Keratinocyte (primary cell): ENCODE measurements around the gene APCDD1. TPM values are rescaled to one million over a fixed set of nuclear protein-coding genes. Genes with fewer than 3 reads are reported as not detected.

Experiments used
- DNase-seq: peaks from one replicate; pipeline ENCODE4 v3.0.0-alpha.2; 2011; ENCODE audit warnings: low read depth, missing footprints, low spot score
- FAIRE-seq: peaks from 2 replicates; lab custom pipeline; 2011; peaks lifted over from hg19 to GRCh38; lab: Jason Lieb, UNC
- H2AFZ ChIP-seq: 2 replicates; pipeline ENCODE4 v1.6.0; 2012; ENCODE audit warnings: low read length, control low read depth, inconsistent platforms; ENCODE audit not compliant: control insufficient read depth
- H3K27ac ChIP-seq: 2 replicates; pipeline ENCODE4 v1.5.1; 2011; ENCODE audit warnings: low read length; ENCODE audit not compliant: control insufficient read depth, insufficient read depth
- H3K27me3 ChIP-seq: 3 replicates; pipeline ENCODE4 v1.6.0; 2011; ENCODE audit warnings: low read length; ENCODE audit not compliant: control insufficient read depth, insufficient read depth; ENCODE audit errors: extremely low read depth
- H3K36me3 ChIP-seq, 2 experiments: 2 replicates in 1 of 2; 3 replicates in 1 of 2; pipeline ENCODE4 v1.5.1; 2011; ENCODE audit warnings: low read length in 2 of 2, mild to moderate bottlenecking in 1 of 2; ENCODE audit not compliant: control insufficient read depth in 2 of 2, insufficient read depth in 2 of 2; ENCODE audit errors: extremely low read depth in 1 of 2
- H3K4me1 ChIP-seq: 3 replicates; pipeline ENCODE4 v1.5.1; 2011; ENCODE audit warnings: low read length; ENCODE audit not compliant: control insufficient read depth, insufficient read depth; ENCODE audit errors: extremely low read depth
- H3K4me2 ChIP-seq: 3 replicates; pipeline ENCODE4 v1.6.0; 2011; ENCODE audit warnings: low read depth, low read length; ENCODE audit not compliant: control insufficient read depth, insufficient read depth; ENCODE audit errors: extremely low read depth
- H3K4me3 ChIP-seq, 3 experiments: fragments of 200-600 bp in 1 of 3; sonication (generic) in 1 of 3; 2 replicates in 2 of 3; 3 replicates in 1 of 3; pipeline ENCODE4 v1.5.1; 2011 to 2016; ENCODE audit warnings: low read length in 3 of 3, mild to moderate bottlenecking in 3 of 3, control low read depth in 2 of 3, inconsistent platforms in 1 of 3, low read depth in 1 of 3, mixed read lengths in 1 of 3, mixed run types in 1 of 3, moderate library complexity in 1 of 3; ENCODE audit not compliant: control insufficient read depth in 2 of 3, insufficient read depth in 2 of 3; ENCODE audit errors: extremely low read depth in 1 of 3
- H3K79me2 ChIP-seq: 2 replicates; pipeline ENCODE4 v1.6.0; 2012; ENCODE audit warnings: low read length; ENCODE audit not compliant: control insufficient read depth, insufficient read depth
- H3K9ac ChIP-seq: 3 replicates; pipeline ENCODE4 v1.6.0; 2011; ENCODE audit warnings: low read length; ENCODE audit not compliant: control insufficient read depth, insufficient read depth; ENCODE audit errors: extremely low read depth
- H3K9me1 ChIP-seq: 3 replicates; pipeline ENCODE4 v1.6.0; 2011; ENCODE audit warnings: low read length; ENCODE audit not compliant: control insufficient read depth, insufficient read depth; ENCODE audit errors: extremely low read depth
- H3K9me3 ChIP-seq: 2 replicates; pipeline ENCODE4 v1.5.1; 2012; ENCODE audit warnings: low read depth, low read length; ENCODE audit not compliant: control insufficient read depth
- H4K20me1 ChIP-seq: 3 replicates; pipeline ENCODE4 v1.6.0; 2011; ENCODE audit warnings: low read length; ENCODE audit not compliant: control insufficient read depth, insufficient read depth; ENCODE audit errors: extremely low read depth
- CTCF ChIP-seq, 3 experiments: IDR thresholded peaks in 1 of 3; conservative IDR thresholded peaks in 1 of 3; optimal IDR thresholded peaks in 1 of 3; 2 replicates in 2 of 3; 3 replicates in 1 of 3; pipeline versions ENCODE3 to v1.5.1; 2011; ENCODE audit warnings: low read length in 3 of 3, mild to moderate bottlenecking in 3 of 3, moderate library complexity in 2 of 3, control low read depth in 1 of 3, inconsistent platforms in 1 of 3; ENCODE audit not compliant: insufficient read depth in 2 of 3; ENCODE audit errors: extremely low read depth in 1 of 3
- EZH2 ChIP-seq: IDR thresholded peaks from one replicate; pipeline ENCODE4 v1.6.1; 2012; ENCODE audit warnings: inconsistent platforms, mild to moderate bottlenecking, low read length, moderate library complexity
- dilution Hi-C: fragments of 300-500 bp; cut with MboI; formaldehyde crosslinking; loops from one replicate; pipeline ENCODE4 v1.7.0; 2020; ENCODE audit warnings: low sequenced_read_pairs; ENCODE audit not compliant: extremely low pct_ligation_motif_present
- polyA plus RNA-seq, 5 experiments: library from polyadenylated mRNA; depleted of rRNA in 3 of 5; stranded (reverse) in 3 of 5; stranded (forward) in 1 of 5; unstranded in 1 of 5; fragments of >200 nt; gene quantifications; 1 replicate in 1 of 5; 2 replicates in 3 of 5; 3 replicates in 1 of 5; pipeline versions ENCODE4 v1.2.1 to v1.2.3, GENCODE V29; 2011 to 2012; ENCODE audit warnings: missing spikeins in 2 of 5, low read depth in 1 of 5, low replicate concordance in 1 of 5

APCDD1 gene
- polyA plus RNA-seq, 1 donor (not counting 4 experiments of a cell fraction or from before 2014, with no cell fraction given) = 8.5 TPM

GRCh38 chr18:10437837-10438236 lies 16.6 kb upstream of the APCDD1 start:
- Histone ChIP-seq H3K9me1 (no peaks in the 10 kb centered on the region), H3K4me3 (no peak overlapping the region), H3K27ac (no peak overlapping the region), H3K9ac (no peak overlapping the region), H3K4me2 (no peak overlapping the region), H3K36me3 (no peaks in the 10 kb centered on the region), H2AFZ (no peak overlapping the region), H3K27me3 (no peaks in the 10 kb centered on the region), H3K79me2 (no peaks in the 10 kb centered on the region), H4K20me1 (no peaks in the 10 kb centered on the region), H3K9me3 (no peaks in the 10 kb centered on the region), H3K4me1 (no peaks in the 10 kb centered on the region)
- dilution Hi-C loops = no loop called here
- no peak for TF ChIP-seq CTCF (optimal IDR thresholded peaks at IDR 0.05 in 1 of 3, IDR thresholded peaks at IDR 0.05 in 1 of 3, conservative IDR thresholded peaks at IDR 0.05 in 1 of 3; ENCODE audit: extremely low read depth in 1 of 3, insufficient read depth in 2 of 3, low read length in 3 of 3)
- TF ChIP-seq EZH2 = no peak
- DNase-seq = no peak
- no peak for FAIRE-seq

- H3K79me2 ChIP-seq = no peaks in the 10 kb centered on the region
- H3K27ac ChIP-seq = no peak overlapping the region
- TF ChIP-seq CTCF (optimal IDR thresholded peaks at IDR 0.05 in 1 of 3, IDR thresholded peaks at IDR 0.05 in 1 of 3, conservative IDR thresholded peaks at IDR 0.05 in 1 of 3; ENCODE audit: extremely low read depth in 1 of 3, insufficient read depth in 2 of 3, low read length in 3 of 3) (no peak), EZH2 (no peak)
- FAIRE-seq = no peak
- no peak for DNase-seq
- H3K4me2 ChIP-seq = no peak overlapping the region
- no peaks in the 10 kb centered on the region for H3K9me1 ChIP-seq
- no peak overlapping the region for H3K9ac ChIP-seq
- peaks cover 7% of the 10 kb centered on the region for H3K27me3 ChIP-seq
- no peaks in the 10 kb centered on the region for H3K36me3 ChIP-seq
- no peaks in the 10 kb centered on the region for H3K4me1 ChIP-seq
- no peaks in the 10 kb centered on the region for H4K20me1 ChIP-seq
- dilution Hi-C loops = no loop called here
- H3K4me3 ChIP-seq = no peak overlapping the region
- no peak overlapping the region for H2AFZ ChIP-seq
- H3K9me3 ChIP-seq = no peaks in the 10 kb centered on the region
Measured at GRCh38 chr18:10439898-10440297, 14.5 kb upstream of the APCDD1 start.
